Left ventricle myocardium superior (tissue), 1 donor: ENCODE results near the gene CCK. TPM values are rescaled to one million over a fixed set of nuclear protein-coding genes. Genes with fewer than 3 reads are reported as not detected.

ENCODE experiments used
- total RNA-seq: library from RNA; stranded (reverse); fragmentation: NEBNext Ultra II Directional; extraction: Animal tissue kit (Norgen Biotek cat#: 25700); gene quantifications from one replicate; pipeline ENCODE4 v1.2.1, GENCODE V29; 2021
- donor health status: DM: no; HTN: yes; CAD: no; lungs with severe emphysema.

Gene CCK
- total RNA-seq, 1 donor from 2014 or later = not detected

Other genes with a start within 250 kb of the CCK start
- 323 TPM for gene TRAK1, start 174.8 kb downstream of the CCK start, total RNA-seq
- gene LYZL4, start 144.4 kb upstream of the CCK start, total RNA-seq = not detected
- 2.2 TPM for gene VIPR1, start 236.5 kb upstream of the CCK start, total RNA-seq